Fibroblast of pulmonary artery (primary cell): ENCODE data around the gene TTC6.

Experiments used
- DNase-seq: peaks from one replicate; pipeline ENCODE4 v3.0.0-alpha.2; 2010; ENCODE audit warnings: low read depth
- H3K4me3 ChIP-seq: replicated peaks from 2 replicates; pipeline ENCODE4 v1.5.1; 2011; ENCODE audit warnings: low read depth, mild to moderate bottlenecking, control low read depth, low read length, moderate library complexity
- CTCF ChIP-seq: IDR thresholded peaks from 2 replicates; pipeline ENCODE4 v1.5.1; 2011; ENCODE audit warnings: mild to moderate bottlenecking, control low read depth, low read length, inconsistent platforms; ENCODE audit errors: missing control alignments

The TTC6 gene

GRCh38 chr14:37559386-37559785 is 36.0 kb upstream of the TTC6 start:
- TF ChIP-seq CTCF, result no peak
- DNase-seq, result peak; percentile 12
- H3K4me3 ChIP-seq, result no peak overlapping the region

GRCh38 chr14:37563189-37563588 is 32.2 kb upstream of the TTC6 start:
- no peak for TF ChIP-seq CTCF
- H3K4me3 ChIP-seq, result no peak overlapping the region
- no peak for DNase-seq

GRCh38 chr14:37565550-37565949 is 29.9 kb upstream of the TTC6 start:
- no peak for DNase-seq
- peak; percentile 22 for TF ChIP-seq CTCF
- H3K4me3 ChIP-seq, result no peak overlapping the region

GRCh38 chr14:37566811-37567371 is 28.5 kb upstream of the TTC6 start:
- H3K4me3 ChIP-seq, result no peak overlapping the region
- DNase-seq, result peak; percentile 67
- TF ChIP-seq CTCF, result no peak

GRCh38 chr14:37569729-37570128 is 25.7 kb upstream of the TTC6 start:
- no peak overlapping the region for H3K4me3 ChIP-seq
- DNase-seq, result no peak
- TF ChIP-seq CTCF, result no peak

- TF ChIP-seq CTCF, result no peak
- no peak for DNase-seq
These were observed 24.0 kb upstream of the TTC6 start for GRCh38 chr14:37571391-37571790.

GRCh38 chr14:37573356-37573755 is 22.1 kb upstream of the TTC6 start:
- H3K4me3 ChIP-seq, result no peak overlapping the region
- no peak for DNase-seq
- TF ChIP-seq CTCF, result no peak

More at GRCh38 chr14:37571391-37571790, 24.0 kb upstream of the TTC6 start:
- H3K4me3 ChIP-seq, result no peak overlapping the region
